IMR-90 (cell line): ENCODE measurements around the gene CELSR1. TPM values are rescaled to one million over a fixed set of nuclear protein-coding genes. Genes with fewer than 3 reads are reported as not detected.

Experiments
- ATAC-seq: fragments of 200-7000 bp; cut with Tn5 transposase; 2 replicates; pipeline ENCODE4 v1.9.1; 2020; ENCODE audit warnings: low read depth, mild to moderate bottlenecking, moderate library complexity
- BruUV-seq: library from RNA; stranded (reverse); fragments of 400-500 nt; replicated peaks from 2 replicates; lab custom pipeline; 2021; lab: Mats Ljungman, UMichigan
- CTCF ChIA-PET: fragments of 300-600 bp; formaldehyde crosslinking; extraction: SDS; loops from one replicate; lab custom pipeline; 2021; ENCODE audit warnings: antibody characterized with exemption; lab: Yijun Ruan, JAX
- POLR2A ChIA-PET: fragments of 300-600 bp; sonication (Branson Sonifier 250); formaldehyde crosslinking; loops from one replicate; lab custom pipeline; 2022; ENCODE audit warnings: antibody characterized with exemption; ENCODE audit not compliant: unreplicated experiment; lab: Charles Lee
- DNase-seq: peaks from one replicate; pipeline ENCODE4 v3.0.0; 2013
- H2AFZ ChIP-seq: replicated peaks from 2 replicates; pipeline ENCODE3; 2013; ENCODE audit warnings: low read length, mild to moderate bottlenecking; ENCODE audit not compliant: poor library complexity
- H2AK5ac ChIP-seq: 2 replicates; pipeline ENCODE4 v1.6.1; 2013; ENCODE audit warnings: low read depth, low read length, inconsistent platforms
- H2AK9ac ChIP-seq: replicated peaks from 2 replicates; pipeline ENCODE3; 2013; ENCODE audit warnings: mild to moderate bottlenecking, low read depth, low read length, moderate library complexity; ENCODE audit not compliant: poor library complexity
- H2BK120ac ChIP-seq: 2 replicates; pipeline ENCODE4 v1.6.1; 2013; ENCODE audit warnings: low read depth, low read length, inconsistent platforms
- H2BK15ac ChIP-seq: 3 replicates; pipeline ENCODE4 v1.6.1; 2013; ENCODE audit warnings: low read depth, low read length, inconsistent platforms
- H2BK20ac ChIP-seq: 2 replicates; pipeline ENCODE4 v1.6.1; 2013; ENCODE audit warnings: low read depth, mild to moderate bottlenecking, inconsistent platforms, low read length, moderate library complexity
- H2BK5ac ChIP-seq: 2 replicates; pipeline ENCODE4 v1.6.1; 2013; ENCODE audit warnings: mild to moderate bottlenecking, low read depth, low read length, inconsistent platforms; ENCODE audit not compliant: poor library complexity, severe bottlenecking
- H3K14ac ChIP-seq: replicated peaks from 2 replicates; pipeline ENCODE4 v1.6.1; 2013; ENCODE audit warnings: low read depth, low read length, inconsistent platforms
- H3K18ac ChIP-seq: 2 replicates; pipeline ENCODE4 v1.6.1; 2013; ENCODE audit warnings: low read depth, low read length, control low read depth
- H3K23ac ChIP-seq: 2 replicates; pipeline ENCODE4 v1.6.1; 2013; ENCODE audit warnings: low read depth, low read length, inconsistent platforms
- H3K27ac ChIP-seq: 2 replicates; pipeline ENCODE4 v1.5.1; 2013; ENCODE audit warnings: mild to moderate bottlenecking, control low read depth, low read length; ENCODE audit not compliant: insufficient read depth
- H3K27me3 ChIP-seq: 2 replicates; pipeline ENCODE4 v1.6.1; 2013; ENCODE audit warnings: low read length; ENCODE audit not compliant: control insufficient read depth, insufficient read depth
- H3K36me3 ChIP-seq: 2 replicates; pipeline ENCODE4 v1.6.1; 2013; ENCODE audit warnings: low read length, mixed read lengths; ENCODE audit not compliant: control insufficient read depth, insufficient read depth
- H3K4ac ChIP-seq: 2 replicates; pipeline ENCODE4 v1.6.1; 2013; ENCODE audit warnings: low read depth, low read length, inconsistent platforms
- H3K4me1 ChIP-seq: 2 replicates; pipeline ENCODE4 v1.6.1; 2013; ENCODE audit warnings: low read length, mixed read lengths; ENCODE audit not compliant: control insufficient read depth, insufficient read depth
- H3K4me2 ChIP-seq: 2 replicates; pipeline ENCODE4 v1.6.1; 2013; ENCODE audit warnings: low read depth, mild to moderate bottlenecking, control low read depth, low read length, moderate library complexity
- H3K4me3 ChIP-seq: 2 replicates; pipeline ENCODE4 v1.5.1; 2013; ENCODE audit warnings: low read depth, mild to moderate bottlenecking, control low read depth, low read length, moderate library complexity; ENCODE audit not compliant: insufficient read depth
- H3K56ac ChIP-seq: 2 replicates; pipeline ENCODE4 v1.6.1; 2013; ENCODE audit warnings: low read length, inconsistent platforms; ENCODE audit not compliant: insufficient read depth; ENCODE audit errors: extremely low read depth
- H3K79me1 ChIP-seq, 2 experiments: 2 replicates each; pipeline ENCODE4 v1.6.1; 2013; ENCODE audit warnings: low read length in 2 of 2, inconsistent platforms in 1 of 2, low read depth in 1 of 2
- H3K9ac ChIP-seq: 2 replicates; pipeline ENCODE4 v1.6.1; 2013; ENCODE audit warnings: low read depth, low read length, control low read depth
- H3K9me1 ChIP-seq: 2 replicates; pipeline ENCODE4 v1.6.1; 2013; ENCODE audit warnings: low read length, inconsistent platforms; ENCODE audit not compliant: insufficient read depth
- H3K9me3 ChIP-seq: 2 replicates; pipeline ENCODE4 v1.6.1; 2013; ENCODE audit warnings: low read length; ENCODE audit not compliant: control insufficient read depth, insufficient read depth
- H4K20me1 ChIP-seq: 2 replicates; pipeline ENCODE4 v1.6.1; 2013; ENCODE audit warnings: low read length, inconsistent platforms; ENCODE audit not compliant: insufficient read depth
- H4K5ac ChIP-seq: 2 replicates; pipeline ENCODE4 v1.6.1; 2013; ENCODE audit warnings: mild to moderate bottlenecking, low read depth, low read length, control low read depth
- H4K8ac ChIP-seq, 2 experiments: 2 replicates each; pipeline ENCODE4 v1.6.1; 2013; ENCODE audit warnings: low read depth in 2 of 2, low read length in 2 of 2, control low read depth in 1 of 2, inconsistent platforms in 1 of 2
- H4K91ac ChIP-seq: 2 replicates; pipeline ENCODE4 v1.6.1; 2013; ENCODE audit warnings: low read depth, low read length, inconsistent platforms; ENCODE audit not compliant: insufficient read depth
- BHLHE40 ChIP-seq: fragments of 150-350 bp; IDR thresholded peaks from 2 replicates; pipeline ENCODE4 v1.6.1; 2016; ENCODE audit warnings: mild to moderate bottlenecking, low read depth, low read length
- CEBPB ChIP-seq: IDR thresholded peaks from 2 replicates; pipeline ENCODE4 v1.6.1; 2012; ENCODE audit warnings: low read depth, low read length, improper control_type of control experiment
- CHD1 ChIP-seq: IDR thresholded peaks from 2 replicates; pipeline ENCODE4 v1.6.1; 2012; ENCODE audit warnings: low read depth, low read length, improper control_type of control experiment
- CTCF ChIP-seq: conservative IDR thresholded peaks from 2 replicates; pipeline ENCODE4 v1.5.1; 2012; ENCODE audit warnings: mild to moderate bottlenecking, low read depth, low read length, improper control_type of control experiment
- ELK1 ChIP-seq: fragments of 150-350 bp; IDR thresholded peaks from 2 replicates; pipeline ENCODE4 v1.6.1; 2016; ENCODE audit warnings: low read depth, mild to moderate bottlenecking, low read length, moderate library complexity, borderline replicate concordance
- FOS ChIP-seq: fragments of 150-350 bp; IDR thresholded peaks from 2 replicates; pipeline ENCODE4 v1.6.1; 2016; ENCODE audit warnings: low read depth, low read length
- MAFK ChIP-seq: IDR thresholded peaks from 2 replicates; pipeline ENCODE4 v1.6.1; 2012; ENCODE audit warnings: low read depth, low read length, improper control_type of control experiment
- MAZ ChIP-seq: IDR thresholded peaks from 2 replicates; pipeline ENCODE4 v1.6.1; 2012; ENCODE audit warnings: low read depth, mild to moderate bottlenecking, low read length, improper control_type of control experiment, moderate library complexity, borderline replicate concordance
- MXI1 ChIP-seq: IDR thresholded peaks from 2 replicates; pipeline ENCODE4 v1.6.1; 2012; ENCODE audit warnings: low read depth, mild to moderate bottlenecking, low read length, moderate library complexity, borderline replicate concordance
- NFE2L2 ChIP-seq: fragments of 150-350 bp; IDR thresholded peaks from 2 replicates; pipeline ENCODE4 v1.6.1; 2016; ENCODE audit warnings: low read depth, mild to moderate bottlenecking, low read length
- POLR2A ChIP-seq: IDR thresholded peaks from 2 replicates; pipeline ENCODE4 v1.6.1; 2012; ENCODE audit warnings: mild to moderate bottlenecking, low read depth, low read length
- RAD21 ChIP-seq: IDR thresholded peaks from 2 replicates; pipeline ENCODE4 v1.6.1; 2012; ENCODE audit warnings: low read length, improper control_type of control experiment
- RCOR1 ChIP-seq: IDR thresholded peaks from 2 replicates; pipeline ENCODE4 v1.6.1; 2012; ENCODE audit warnings: mild to moderate bottlenecking, low read length, improper control_type of control experiment; ENCODE audit not compliant: insufficient replicate concordance
- RFX5 ChIP-seq: IDR thresholded peaks from 2 replicates; pipeline ENCODE4 v1.8.0; 2012; ENCODE audit warnings: low read depth, mild to moderate bottlenecking, low read length, moderate library complexity
- SMC3 ChIP-seq: fragments of 150-350 bp; IDR thresholded peaks from 2 replicates; pipeline ENCODE4 v1.6.1; 2016; ENCODE audit warnings: low read depth, mild to moderate bottlenecking, antibody characterized with exemption, low read length, moderate library complexity
- USF2 ChIP-seq: fragments of 150-350 bp; IDR thresholded peaks from 2 replicates; pipeline ENCODE4 v1.6.1; 2017; ENCODE audit warnings: mild to moderate bottlenecking, antibody characterized with exemption, low read length, low read depth
- WGBS, 2 experiments: methylation state at CpG; one replicate each; pipeline versions ENCODE4 v1.1.5 to v1.1.7; 2013; ENCODE audit warnings: missing lambda C conversion rate in 2 of 2; ENCODE audit not compliant: insufficient read length in 1 of 2; ENCODE audit errors: extremely low coverage in 2 of 2; 5-methylcytosine and 5-hydroxymethylcytosine counted together
- dilution Hi-C: fragments of 300-500 bp; cut with HindIII; formaldehyde crosslinking; loops from one replicate; pipeline ENCODE4 v1.14.3; 2018; ENCODE audit warnings: low sequenced_read_pairs; ENCODE audit not compliant: unreplicated experiment
- in situ Hi-C: fragments of 300-500 bp; cut with MboI; formaldehyde crosslinking; loops from 3 replicates; pipeline ENCODE4 v1.14.3; 2019; ENCODE audit warnings: low sequenced_read_pairs, inconsistent platforms, mixed read lengths
- intact Hi-C: fragments of 100-400 bp; cut with micrococcal nuclease; formaldehyde crosslinking; loops from 2 replicates; pipeline ENCODE4 v1.10.0; 2022
- polyA plus RNA-seq, 3 experiments: library from polyadenylated mRNA; depleted of rRNA; stranded (reverse); fragments of >200 nt; gene quantifications; 2 replicates each; pipeline ENCODE4 v1.2.3, GENCODE V29; 2012; ENCODE audit warnings: low replicate concordance in 1 of 3
- total RNA-seq: library from RNA; depleted of rRNA; stranded (reverse); fragments of >200 nt; gene quantifications from 2 replicates; pipeline ENCODE4 v1.2.3, GENCODE V29; 2012

The CELSR1 gene
- total and polyA plus RNA-seq, 2 of the 4 experiments (the other 2 are of a cell fraction) = 0.36 to 0.82 TPM

GRCh38 chr22:46388647-46389046 is 148.8 kb downstream of the CELSR1 start:
- no peak overlapping the region for H3K4me3 ChIP-seq
- H4K8ac ChIP-seq = no peak overlapping the region
- H2BK15ac ChIP-seq = no peak overlapping the region
- no peak overlapping the region for H2BK20ac ChIP-seq
- in situ Hi-C loops = no loop called here
- H3K23ac ChIP-seq = no peak overlapping the region
- H3K9ac ChIP-seq = no peak overlapping the region
- H4K5ac ChIP-seq = no peak overlapping the region
- H4K91ac ChIP-seq = no peak overlapping the region
- no peaks in the 10 kb centered on the region for H3K79me1 ChIP-seq
- H2AK9ac ChIP-seq = no peak overlapping the region
- BruUV-seq = no TSS peak
- intact Hi-C loops = no loop called here
- CTCF ChIA-PET = no interaction called here
- no peak overlapping the region for H3K4me2 ChIP-seq
- WGBS, 2 experiments = no CpG with 5 or more reads among the region's 10 CpGs
- no peaks in the 10 kb centered on the region for H3K9me3 ChIP-seq
- no peak overlapping the region for H3K18ac ChIP-seq
- H3K4me1 ChIP-seq = no peaks in the 10 kb centered on the region
- no peak overlapping the region for H3K14ac ChIP-seq
- dilution Hi-C loops = no loop called here
- no peak overlapping the region for H2AK5ac ChIP-seq
- H3K27ac ChIP-seq = no peak overlapping the region
- no peaks in the 10 kb centered on the region for H3K36me3 ChIP-seq
- no peak overlapping the region for H2AFZ ChIP-seq
- no peak for ATAC-seq
- no peak for DNase-seq
- no peak overlapping the region for H3K56ac ChIP-seq
- no peaks in the 10 kb centered on the region for H3K9me1 ChIP-seq
- TF ChIP-seq CHD1 (no peak), BHLHE40 (no peak), POLR2A (no peak), USF2 (no peak), MAZ (no peak), MXI1 (no peak), RCOR1 (no peak), CTCF (no peak), MAFK (no peak), FOS (no peak), SMC3 (no peak), RFX5 (no peak), CEBPB (no peak), ELK1 (no peak), RAD21 (no peak), NFE2L2 (no peak)
- no peak overlapping the region for H2BK120ac ChIP-seq
- no peak overlapping the region for H3K4ac ChIP-seq
- H2BK5ac ChIP-seq = no peak overlapping the region
- H4K20me1 ChIP-seq = no peaks in the 10 kb centered on the region
- POLR2A ChIA-PET = no interaction called here
- no peaks in the 10 kb centered on the region for H3K27me3 ChIP-seq
